Astrocyte (in vitro differentiated cells and primary cell): Measurements from ENCODE around the gene SYTL3.

Experiments
- EZH2 ChIP-seq: IDR thresholded peaks from 2 replicates; pipeline ENCODE4 v1.6.1; 2012; ENCODE audit warnings: mild to moderate bottlenecking, low read length, inconsistent platforms; ENCODE audit not compliant: insufficient read depth
- TF ChIP-seq, protein P1 (sequence below): IDR thresholded peaks from 2 replicates; pipeline ENCODE4 v1.5.1; 2011; ENCODE audit warnings: low read depth, mild to moderate bottlenecking, inconsistent platforms, low read length, moderate library complexity; ENCODE audit not compliant: insufficient read depth

DNA sequence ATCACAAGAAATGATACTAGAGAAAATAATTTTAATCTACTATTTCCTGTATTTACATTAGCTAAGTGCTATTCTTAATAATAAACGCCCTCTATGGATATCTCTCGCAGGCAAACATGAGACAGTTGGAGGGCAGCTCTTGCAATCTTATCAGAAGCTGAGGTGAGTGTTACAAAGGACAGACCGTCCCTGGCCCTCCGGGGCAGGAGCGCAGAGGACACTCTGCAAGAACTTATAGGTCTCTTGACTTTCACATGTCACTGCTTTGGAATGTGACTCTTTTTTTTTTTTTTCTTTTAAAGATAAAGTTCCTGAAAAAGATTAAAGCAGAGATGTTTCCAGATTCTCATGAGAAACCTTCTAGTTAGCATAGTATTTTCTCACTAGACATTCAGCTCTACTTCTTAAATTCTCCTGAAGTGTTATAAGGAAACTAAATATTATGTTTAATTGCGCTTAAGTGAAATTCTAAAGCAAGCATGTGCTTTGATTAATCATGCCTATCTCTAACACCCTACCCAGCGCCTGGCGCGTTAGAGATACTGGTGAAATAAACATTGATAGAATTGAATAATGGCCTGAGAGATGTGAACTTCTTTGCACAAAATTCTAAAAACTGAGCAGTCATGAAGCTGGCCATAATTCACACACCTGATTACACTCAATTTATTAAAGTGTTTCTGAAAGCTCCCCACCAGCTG lies 57.4 kb downstream of the SYTL3 start:
- TF ChIP-seq, protein P1, sequence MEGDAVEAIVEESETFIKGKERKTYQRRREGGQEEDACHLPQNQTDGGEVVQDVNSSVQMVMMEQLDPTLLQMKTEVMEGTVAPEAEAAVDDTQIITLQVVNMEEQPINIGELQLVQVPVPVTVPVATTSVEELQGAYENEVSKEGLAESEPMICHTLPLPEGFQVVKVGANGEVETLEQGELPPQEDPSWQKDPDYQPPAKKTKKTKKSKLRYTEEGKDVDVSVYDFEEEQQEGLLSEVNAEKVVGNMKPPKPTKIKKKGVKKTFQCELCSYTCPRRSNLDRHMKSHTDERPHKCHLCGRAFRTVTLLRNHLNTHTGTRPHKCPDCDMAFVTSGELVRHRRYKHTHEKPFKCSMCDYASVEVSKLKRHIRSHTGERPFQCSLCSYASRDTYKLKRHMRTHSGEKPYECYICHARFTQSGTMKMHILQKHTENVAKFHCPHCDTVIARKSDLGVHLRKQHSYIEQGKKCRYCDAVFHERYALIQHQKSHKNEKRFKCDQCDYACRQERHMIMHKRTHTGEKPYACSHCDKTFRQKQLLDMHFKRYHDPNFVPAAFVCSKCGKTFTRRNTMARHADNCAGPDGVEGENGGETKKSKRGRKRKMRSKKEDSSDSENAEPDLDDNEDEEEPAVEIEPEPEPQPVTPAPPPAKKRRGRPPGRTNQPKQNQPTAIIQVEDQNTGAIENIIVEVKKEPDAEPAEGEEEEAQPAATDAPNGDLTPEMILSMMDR, result no peak
- TF ChIP-seq EZH2, result no peak
